ENCODE results near the gene ARL6. TPM values are rescaled to one million over a fixed set of nuclear protein-coding genes. Genes with fewer than 3 reads are reported as not detected.

Gene ARL6
- total RNA-seq, 1 donor from 2014 or later: 6.0 TPM

GRCh38 chr3:97738761-97739160, 25.8 kb upstream of the ARL6 start:
- no peak for DNase-seq (ENCODE audit: extremely low spot score, unreplicated experiment)
- Mint-ChIP-seq H3K4me3 (no peak overlapping the region), H3K27me3 (peaks cover 12% of the 10 kb centered on the region), H3K36me3 (no peaks in the 10 kb centered on the region), H3K4me1 (ENCODE audit: unreplicated experiment) (no peaks in the 10 kb centered on the region), H3K27ac (no peak overlapping the region), H3K9me3 (no peaks in the 10 kb centered on the region)
- TF ChIP-seq CTCF (conservative IDR thresholded peaks at IDR 0.05): no peak

- no peak for DNase-seq (ENCODE audit: extremely low spot score, unreplicated experiment)
- Mint-ChIP-seq H3K9me3 (no peaks in the 10 kb centered on the region), H3K27me3 (peaks cover 6% of the 10 kb centered on the region), H3K36me3 (no peaks in the 10 kb centered on the region), H3K4me1 (ENCODE audit: unreplicated experiment) (no peaks in the 10 kb centered on the region), H3K27ac (no peak overlapping the region), H3K4me3 (no peak overlapping the region)
- TF ChIP-seq CTCF (conservative IDR thresholded peaks at IDR 0.05): no peak
Observed at GRCh38 chr3:97742036-97742435, 22.5 kb upstream of the ARL6 start.

- H3K9me3 Mint-ChIP-seq: no peaks in the 10 kb centered on the region
- DNase-seq (ENCODE audit: extremely low spot score, unreplicated experiment): no peak
- no peak for TF ChIP-seq CTCF (conservative IDR thresholded peaks at IDR 0.05)
- H3K4me3 Mint-ChIP-seq: no peak overlapping the region
- no peaks in the 10 kb centered on the region for H3K4me1 Mint-ChIP-seq (ENCODE audit: unreplicated experiment)
- no peaks in the 10 kb centered on the region for H3K27me3 Mint-ChIP-seq
- H3K36me3 Mint-ChIP-seq: no peaks in the 10 kb centered on the region
- H3K27ac Mint-ChIP-seq: no peak overlapping the region
Observed at GRCh38 chr3:97744289-97744688, 20.3 kb upstream of the ARL6 start.

DNA sequence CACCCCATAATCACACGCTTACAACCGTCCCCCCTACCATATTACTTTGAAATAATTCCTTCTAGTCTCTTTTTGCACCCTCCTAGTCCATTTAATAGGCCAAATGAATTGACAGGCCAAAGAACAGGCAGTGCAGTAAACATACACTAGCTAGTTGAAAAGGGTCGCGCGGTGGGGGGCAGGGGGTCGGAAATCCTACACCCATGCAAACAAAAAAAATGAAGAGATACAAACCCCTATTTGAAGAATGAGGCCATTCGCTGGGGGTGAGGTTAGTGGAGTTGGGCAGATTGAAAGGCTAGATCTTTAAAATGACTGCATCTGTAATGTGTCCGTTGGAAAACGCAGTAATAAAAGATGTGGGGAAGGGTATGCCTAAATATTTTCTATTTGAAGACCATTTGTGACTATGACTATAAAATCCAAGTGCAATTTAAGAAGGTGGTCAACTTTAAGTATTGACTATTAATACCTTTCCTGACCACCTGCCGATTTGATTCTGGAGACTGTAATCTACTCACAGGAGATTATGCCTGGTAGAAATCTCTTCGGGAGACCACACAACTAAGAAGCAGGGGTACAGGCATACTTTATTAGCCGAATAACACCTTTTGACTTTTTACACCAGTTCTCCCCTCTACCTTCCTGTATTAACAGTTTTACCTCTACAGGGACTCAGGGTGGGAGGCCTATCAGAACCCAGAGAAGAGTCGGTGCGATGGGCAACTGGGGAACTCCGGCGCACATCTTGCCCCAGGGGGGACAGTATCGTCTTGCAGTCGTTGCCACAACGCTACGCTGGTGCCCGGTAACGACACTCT, 762 bp upstream of the ARL6 start:
- Mint-ChIP-seq H3K36me3 (no peaks in the 10 kb centered on the region), H3K27me3 (no peaks in the 10 kb centered on the region), H3K4me3 (peak overlapping the region; percentile 99), H3K4me1 (ENCODE audit: unreplicated experiment) (peaks cover 27% of the 10 kb centered on the region), H3K27ac (peak overlapping the region; percentile 94), H3K9me3 (no peaks in the 10 kb centered on the region)
- TF ChIP-seq CTCF (conservative IDR thresholded peaks at IDR 0.05): no peak
- no peak for DNase-seq (ENCODE audit: extremely low spot score, unreplicated experiment)

DNA sequence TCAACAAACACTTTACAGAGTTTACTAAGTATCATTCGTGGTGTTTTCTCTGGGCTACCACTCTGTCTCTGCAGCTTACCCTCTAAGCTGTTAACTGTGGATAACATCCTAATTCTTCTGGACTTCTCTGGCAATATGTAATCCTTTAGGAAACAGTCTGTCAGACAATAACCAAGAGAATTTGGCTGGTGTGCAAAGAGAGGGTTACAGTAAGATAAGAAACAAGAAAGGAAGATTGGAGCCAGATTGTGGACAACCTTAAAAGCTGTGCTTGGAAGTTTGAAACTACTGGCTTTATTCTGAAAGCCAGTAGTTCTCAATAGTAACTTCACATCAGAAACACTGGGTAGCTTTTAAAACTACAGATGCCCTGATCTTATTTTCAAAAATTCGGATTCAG, 778 bp downstream of the ARL6 start:
- TF ChIP-seq CTCF (conservative IDR thresholded peaks at IDR 0.05): no peak
- Mint-ChIP-seq H3K4me1 (ENCODE audit: unreplicated experiment) (peaks cover 27% of the 10 kb centered on the region), H3K27ac (peak overlapping the region; percentile 94), H3K36me3 (peaks cover 10% of the 10 kb centered on the region), H3K9me3 (no peaks in the 10 kb centered on the region), H3K27me3 (no peaks in the 10 kb centered on the region), H3K4me3 (peak overlapping the region; percentile 99)
- DNase-seq (ENCODE audit: extremely low spot score, unreplicated experiment): no peak

Measured in type B pancreatic cell (in vitro differentiated cells).